ENCODE results near the gene DENND2C.

DNA sequence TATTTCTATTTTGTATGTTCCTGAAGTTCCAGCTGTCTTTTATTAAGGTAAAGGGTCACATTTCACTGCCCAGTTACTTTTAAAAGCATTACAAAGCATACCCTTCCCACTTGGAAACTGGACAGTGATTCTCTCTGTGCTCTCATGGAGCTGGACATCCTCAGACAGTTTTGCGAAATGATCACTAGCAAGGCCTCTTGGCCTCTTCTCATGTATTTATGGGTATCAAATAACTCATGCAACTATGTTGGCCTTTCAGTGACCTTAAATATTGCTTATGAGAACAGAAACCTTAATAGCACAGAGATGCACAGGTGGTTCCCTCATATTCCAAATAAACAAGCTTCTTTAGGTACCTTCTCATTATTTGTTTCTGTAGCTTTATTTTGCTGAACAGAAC is 33.4 kb upstream of the DENND2C start:
- no peak for TF ChIP-seq EZH2 (IDR thresholded peaks at IDR 0.05)
- TF ChIP-seq POLR2AphosphoS5 (IDR thresholded peaks at IDR 0.05; ENCODE audit: borderline replicate concordance, low read depth, low read length), result no peak
